Ishikawa (cell line): Measurements from ENCODE around the gene GNRH2.

Source experiments
- CEBPB ChIP-seq: IDR thresholded peaks from 2 replicates; pipeline ENCODE4 v1.6.1; 2012
- CREB1 ChIP-seq: IDR thresholded peaks from 2 replicates; pipeline ENCODE4 v1.6.1; 2012; ENCODE audit warnings: low read depth
- EGR1 ChIP-seq: IDR thresholded peaks from 2 replicates; pipeline ENCODE4 v1.6.1; 2012
- EP300 ChIP-seq: IDR thresholded peaks from 2 replicates; pipeline ENCODE4 v1.6.1; 2012; ENCODE audit warnings: borderline replicate concordance
- FOXM1 ChIP-seq: IDR thresholded peaks from 2 replicates; pipeline ENCODE4 v1.6.1; 2012; ENCODE audit warnings: low read depth, borderline replicate concordance
- NFIC ChIP-seq: IDR thresholded peaks from 2 replicates; pipeline ENCODE4 v1.6.1; 2012
- RAD21 ChIP-seq: IDR thresholded peaks from 2 replicates; pipeline ENCODE4 v1.6.1; 2012; ENCODE audit warnings: low read depth
- TAF1 ChIP-seq: IDR thresholded peaks from 2 replicates; pipeline ENCODE4 v1.6.1; 2012; ENCODE audit warnings: low read depth, mild to moderate bottlenecking
- TCF12 ChIP-seq: IDR thresholded peaks from 2 replicates; pipeline ENCODE4 v1.6.1; 2012; ENCODE audit warnings: low read depth
- TEAD4 ChIP-seq: IDR thresholded peaks from 2 replicates; pipeline ENCODE4 v1.6.1; 2012
- YY1 ChIP-seq: IDR thresholded peaks from 2 replicates; pipeline ENCODE4 v1.6.1; 2012; ENCODE audit warnings: low read depth
- ZBTB7A ChIP-seq: IDR thresholded peaks from 2 replicates; pipeline ENCODE4 v1.6.1; 2012; ENCODE audit warnings: low read depth
- TF ChIP-seq, protein P1 (sequence below): IDR thresholded peaks from 2 replicates; pipeline ENCODE4 v1.6.1; 2012
- TF ChIP-seq, protein P2 (sequence below): IDR thresholded peaks from 2 replicates; pipeline ENCODE4 v1.6.1; 2012; ENCODE audit warnings: low read depth, mild to moderate bottlenecking
- TF ChIP-seq, protein P3 (sequence below): IDR thresholded peaks from 2 replicates; pipeline ENCODE4 v1.6.1; 2012

The GNRH2 gene

DNA sequence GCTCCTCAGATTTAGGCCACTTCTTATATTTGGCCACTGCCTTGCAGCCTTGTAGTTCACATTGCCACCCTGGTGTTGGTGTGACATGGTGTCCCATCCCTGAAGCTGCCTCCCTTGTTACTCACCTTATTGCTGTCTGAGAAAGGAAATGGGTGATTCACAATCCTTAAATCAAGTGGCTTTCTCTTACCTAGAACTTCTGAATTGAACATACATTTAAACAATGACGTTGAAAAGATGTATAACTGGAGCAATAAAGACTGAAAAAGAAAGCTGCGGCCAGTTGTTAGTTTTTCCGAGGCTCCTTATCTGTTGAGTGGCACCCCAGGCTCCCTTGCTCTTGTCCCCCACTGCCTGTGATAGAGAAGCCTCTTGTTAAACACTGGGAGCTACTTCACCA lies 28.8 kb upstream of the GNRH2 start:
- TF ChIP-seq CREB1 (no peak), TEAD4 (no peak), ZBTB7A (no peak), TAF1 (no peak), EGR1 (no peak), YY1 (no peak), NFIC (no peak), FOXM1 (no peak), CEBPB (no peak), EP300 (no peak), TCF12 (no peak), RAD21 (no peak)
- TF ChIP-seq, protein P1, sequence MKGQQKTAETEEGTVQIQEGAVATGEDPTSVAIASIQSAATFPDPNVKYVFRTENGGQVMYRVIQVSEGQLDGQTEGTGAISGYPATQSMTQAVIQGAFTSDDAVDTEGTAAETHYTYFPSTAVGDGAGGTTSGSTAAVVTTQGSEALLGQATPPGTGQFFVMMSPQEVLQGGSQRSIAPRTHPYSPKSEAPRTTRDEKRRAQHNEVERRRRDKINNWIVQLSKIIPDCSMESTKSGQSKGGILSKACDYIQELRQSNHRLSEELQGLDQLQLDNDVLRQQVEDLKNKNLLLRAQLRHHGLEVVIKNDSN: no peak
- TF ChIP-seq, protein P2, sequence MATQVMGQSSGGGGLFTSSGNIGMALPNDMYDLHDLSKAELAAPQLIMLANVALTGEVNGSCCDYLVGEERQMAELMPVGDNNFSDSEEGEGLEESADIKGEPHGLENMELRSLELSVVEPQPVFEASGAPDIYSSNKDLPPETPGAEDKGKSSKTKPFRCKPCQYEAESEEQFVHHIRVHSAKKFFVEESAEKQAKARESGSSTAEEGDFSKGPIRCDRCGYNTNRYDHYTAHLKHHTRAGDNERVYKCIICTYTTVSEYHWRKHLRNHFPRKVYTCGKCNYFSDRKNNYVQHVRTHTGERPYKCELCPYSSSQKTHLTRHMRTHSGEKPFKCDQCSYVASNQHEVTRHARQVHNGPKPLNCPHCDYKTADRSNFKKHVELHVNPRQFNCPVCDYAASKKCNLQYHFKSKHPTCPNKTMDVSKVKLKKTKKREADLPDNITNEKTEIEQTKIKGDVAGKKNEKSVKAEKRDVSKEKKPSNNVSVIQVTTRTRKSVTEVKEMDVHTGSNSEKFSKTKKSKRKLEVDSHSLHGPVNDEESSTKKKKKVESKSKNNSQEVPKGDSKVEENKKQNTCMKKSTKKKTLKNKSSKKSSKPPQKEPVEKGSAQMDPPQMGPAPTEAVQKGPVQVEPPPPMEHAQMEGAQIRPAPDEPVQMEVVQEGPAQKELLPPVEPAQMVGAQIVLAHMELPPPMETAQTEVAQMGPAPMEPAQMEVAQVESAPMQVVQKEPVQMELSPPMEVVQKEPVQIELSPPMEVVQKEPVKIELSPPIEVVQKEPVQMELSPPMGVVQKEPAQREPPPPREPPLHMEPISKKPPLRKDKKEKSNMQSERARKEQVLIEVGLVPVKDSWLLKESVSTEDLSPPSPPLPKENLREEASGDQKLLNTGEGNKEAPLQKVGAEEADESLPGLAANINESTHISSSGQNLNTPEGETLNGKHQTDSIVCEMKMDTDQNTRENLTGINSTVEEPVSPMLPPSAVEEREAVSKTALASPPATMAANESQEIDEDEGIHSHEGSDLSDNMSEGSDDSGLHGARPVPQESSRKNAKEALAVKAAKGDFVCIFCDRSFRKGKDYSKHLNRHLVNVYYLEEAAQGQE: no peak
- TF ChIP-seq, protein P3, sequence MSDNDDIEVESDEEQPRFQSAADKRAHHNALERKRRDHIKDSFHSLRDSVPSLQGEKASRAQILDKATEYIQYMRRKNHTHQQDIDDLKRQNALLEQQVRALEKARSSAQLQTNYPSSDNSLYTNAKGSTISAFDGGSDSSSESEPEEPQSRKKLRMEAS: no peak

DNA sequence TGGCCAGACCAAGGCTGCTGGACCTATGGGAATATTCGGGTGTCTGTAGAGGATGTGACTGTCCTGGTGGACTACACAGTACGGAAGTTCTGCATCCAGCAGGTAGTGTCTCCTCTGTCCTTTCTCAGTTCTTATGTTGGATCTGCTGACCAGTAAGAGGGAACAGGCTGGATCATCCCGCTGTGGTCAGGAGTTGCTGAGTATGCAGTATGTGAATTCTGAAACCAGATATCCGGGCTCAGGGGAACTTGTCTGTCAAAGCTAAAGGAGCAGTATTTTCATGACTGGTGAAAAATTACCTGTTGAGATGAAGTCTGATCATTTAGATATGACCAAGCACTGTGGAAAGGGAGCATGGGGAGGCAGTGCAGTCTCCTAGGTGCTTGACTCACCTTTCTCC lies 22.1 kb upstream of the GNRH2 start:
- TF ChIP-seq YY1 (no peak), CEBPB (no peak), NFIC (no peak)

DNA sequence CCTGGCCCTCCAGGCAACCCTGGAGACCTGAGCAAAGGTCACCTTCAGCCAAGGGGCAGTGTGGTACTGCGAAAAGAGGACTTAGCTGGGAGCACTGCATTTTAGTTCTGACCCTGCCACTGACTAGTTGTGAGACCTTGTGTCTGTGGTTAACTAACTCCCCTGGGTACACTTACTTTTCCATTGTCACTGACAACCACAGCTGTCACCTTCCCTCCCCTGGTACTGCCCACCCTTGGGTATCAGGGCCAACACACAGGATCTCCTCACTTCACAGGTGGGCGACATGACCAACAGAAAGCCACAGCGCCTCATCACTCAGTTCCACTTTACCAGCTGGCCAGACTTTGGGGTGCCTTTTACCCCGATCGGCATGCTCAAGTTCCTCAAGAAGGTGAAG lies 21.6 kb upstream of the GNRH2 start:
- TF ChIP-seq ZBTB7A (no peak), EGR1 (no peak), TAF1 (no peak), TCF12 (no peak), NFIC (no peak), EP300 (no peak)
- TF ChIP-seq, protein P3: no peak

DNA sequence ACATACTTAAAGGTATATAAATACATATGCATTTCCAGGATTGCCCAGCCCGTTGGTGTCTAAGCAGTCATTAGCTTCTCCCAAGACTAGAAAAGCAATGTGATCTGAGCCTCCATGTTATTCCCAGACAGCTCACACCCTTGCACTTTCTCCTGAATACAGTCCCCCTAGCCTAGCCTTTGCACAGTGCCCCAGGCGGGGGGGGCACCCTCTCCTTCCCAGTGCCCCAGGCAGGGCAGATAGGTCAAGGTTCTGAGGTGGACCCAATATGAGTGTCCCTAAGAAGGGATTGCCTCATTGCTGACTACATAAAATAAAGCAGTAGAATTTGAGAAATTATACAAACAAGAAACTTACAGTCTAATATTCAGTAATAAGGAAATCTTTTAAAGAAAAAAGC lies 15.4 kb upstream of the GNRH2 start:
- TF ChIP-seq FOXM1 (no peak), NFIC (no peak), CREB1 (no peak), ZBTB7A (no peak)

DNA sequence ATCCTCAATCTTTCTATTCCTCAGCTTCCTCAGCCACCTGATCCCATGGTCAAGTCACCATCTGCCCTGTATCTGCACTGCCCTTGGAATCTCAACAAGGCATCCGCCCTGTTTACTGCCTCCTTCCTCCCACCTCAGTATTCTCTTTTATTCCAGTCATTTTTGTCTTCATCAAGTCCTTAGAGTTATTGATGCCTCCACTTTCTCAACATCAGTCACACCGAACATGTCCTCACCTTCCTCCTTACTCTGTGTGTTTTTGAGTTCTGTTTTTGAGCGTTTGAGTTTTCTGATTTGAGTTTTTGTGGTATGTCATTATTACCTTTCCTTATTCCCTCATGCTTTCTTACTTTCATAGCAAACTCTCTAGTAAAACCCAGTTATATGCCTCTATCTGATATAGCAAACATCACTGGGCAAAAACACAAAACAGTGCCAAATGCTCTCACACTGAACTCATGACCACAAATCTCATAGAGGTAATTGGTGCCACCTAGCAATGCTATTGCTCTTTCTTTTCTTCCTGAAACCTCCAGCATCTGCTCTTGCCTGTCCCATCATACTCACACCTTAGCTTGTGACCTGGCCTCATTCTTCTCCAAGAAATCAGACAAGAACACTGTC lies 11.8 kb upstream of the GNRH2 start:
- TF ChIP-seq TAF1 (no peak), YY1 (no peak), TCF12 (no peak), NFIC (no peak), EGR1 (no peak), RAD21 (no peak), TEAD4 (no peak), ZBTB7A (no peak), CEBPB (no peak), CREB1 (no peak), FOXM1 (no peak), EP300 (no peak)
- TF ChIP-seq, protein P2: no peak
- TF ChIP-seq, protein P3: no peak
- TF ChIP-seq, protein P1: no peak

DNA sequence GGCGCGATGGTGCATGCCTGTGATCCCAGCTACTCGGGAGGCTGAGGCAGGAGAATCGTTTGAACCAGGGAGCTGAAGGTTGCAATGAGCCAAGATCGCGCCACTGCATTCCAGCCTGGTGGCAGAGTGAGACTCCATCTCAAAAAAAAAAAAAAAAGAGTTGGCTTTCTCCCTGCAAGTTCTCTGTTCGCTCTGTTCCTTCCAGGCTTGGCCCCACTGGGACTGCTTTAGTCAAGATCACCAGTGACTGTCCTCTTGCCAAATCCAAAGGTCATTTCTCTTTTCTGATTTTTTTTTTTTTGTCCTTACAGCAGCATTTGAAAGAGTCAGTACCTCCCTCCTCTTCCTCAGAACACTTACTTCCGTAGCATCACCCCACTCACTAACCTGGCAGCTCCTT lies 10.8 kb upstream of the GNRH2 start:
- TF ChIP-seq, protein P2: no peak
- TF ChIP-seq TAF1 (no peak), YY1 (no peak), FOXM1 (no peak), EP300 (no peak), CEBPB (no peak), RAD21 (no peak), EGR1 (no peak), TCF12 (no peak), NFIC (no peak), ZBTB7A (no peak), CREB1 (no peak), TEAD4 (no peak)
- TF ChIP-seq, protein P1: no peak
- TF ChIP-seq, protein P3: no peak
